HEK293 (cell line): ENCODE results near the gene FLVCR1.

ENCODE experiments used
- CTCF ChIA-PET: fragments of 350-600 bp; formaldehyde crosslinking; extraction: SDS; loops from one replicate; lab custom pipeline; 2021; ENCODE audit warnings: antibody characterized with exemption; lab: Yijun Ruan, JAX
- POLR2A ChIA-PET: fragments of 300-600 bp; formaldehyde crosslinking; extraction: SDS; loops from one replicate; lab custom pipeline; 2020; ENCODE audit warnings: antibody characterized with exemption, inconsistent platforms; lab: Yijun Ruan, JAX
- H3K27ac ChIP-seq: fragments of 200-500 bp; sonication (Bioruptor generic); 2 replicates; pipeline ENCODE4 v1.5.1; 2014; ENCODE audit warnings: low read depth, low read length, control low read depth, inconsistent platforms; ENCODE audit errors: extremely low read depth
- H3K36me3 ChIP-seq, 2 experiments: fragments of 200-500 bp in 1 of 2; sonication (Bioruptor generic) in 1 of 2; 1 replicate in 1 of 2; 2 replicates in 1 of 2; pipeline ENCODE4 v1.5.1; 2014 to 2017; ENCODE audit warnings: inconsistent platforms in 2 of 2, low read length in 2 of 2; ENCODE audit not compliant: control insufficient read depth in 2 of 2, insufficient read depth in 1 of 2
- H3K4me1 ChIP-seq: fragments of 200-500 bp; sonication (Bioruptor generic); 2 replicates; pipeline ENCODE4 v1.5.1; 2014; ENCODE audit warnings: mild to moderate bottlenecking, low read length, inconsistent platforms; ENCODE audit not compliant: control insufficient read depth, insufficient read depth
- H3K4me3 ChIP-seq: 2 replicates; pipeline ENCODE4 v1.5.1; 2011; ENCODE audit warnings: low read depth, mild to moderate bottlenecking, control low read depth, low read length, moderate library complexity
- H3K9me3 ChIP-seq: fragments of 200-500 bp; sonication (Bioruptor generic); 2 replicates; pipeline ENCODE4 v1.5.1; 2014; ENCODE audit warnings: low read depth, low read length, inconsistent platforms; ENCODE audit not compliant: control insufficient read depth, insufficient read depth
- BCL11B ChIP-seq: fragments of 450-650 bp; formaldehyde crosslinking; IDR thresholded peaks from 2 replicates; pipeline ENCODE4 v1.5.1; 2016; ENCODE audit warnings: low read depth, missing biosample characterization, missing genetic modification characterization
- GLIS1 ChIP-seq: fragments of 450-650 bp; formaldehyde crosslinking; IDR thresholded peaks from 2 replicates; pipeline ENCODE4 v1.5.1; 2016; ENCODE audit warnings: missing biosample characterization, missing genetic modification characterization
- GLIS2 ChIP-seq: fragments of 450-650 bp; formaldehyde crosslinking; IDR thresholded peaks from 2 replicates; pipeline ENCODE4 v1.5.1; 2016; ENCODE audit warnings: missing biosample characterization, missing genetic modification characterization
- KLF16 ChIP-seq: fragments of 450-650 bp; formaldehyde crosslinking; IDR thresholded peaks from 2 replicates; pipeline ENCODE4 v1.5.1; 2017; ENCODE audit warnings: missing biosample characterization, missing genetic modification characterization
- KLF17 ChIP-seq: fragments of 450-650 bp; formaldehyde crosslinking; IDR thresholded peaks from 2 replicates; pipeline ENCODE4 v1.5.1; 2016; ENCODE audit warnings: missing biosample characterization, missing genetic modification characterization
- OSR2 ChIP-seq: fragments of 450-650 bp; formaldehyde crosslinking; IDR thresholded peaks from 2 replicates; pipeline ENCODE4 v1.5.1; 2016; ENCODE audit warnings: missing biosample characterization, missing genetic modification characterization
- OVOL3 ChIP-seq: fragments of 450-650 bp; formaldehyde crosslinking; IDR thresholded peaks from 2 replicates; pipeline ENCODE4 v1.5.1; 2016; ENCODE audit warnings: missing biosample characterization, missing genetic modification characterization
- PATZ1 ChIP-seq: fragments of 450-650 bp; formaldehyde crosslinking; IDR thresholded peaks from 2 replicates; pipeline ENCODE4 v1.5.1; 2016; ENCODE audit warnings: missing biosample characterization, missing genetic modification characterization
- ZBTB1 ChIP-seq: fragments of 450-650 bp; formaldehyde crosslinking; IDR thresholded peaks from 2 replicates; pipeline ENCODE4 v1.5.1; 2016; ENCODE audit warnings: missing biosample characterization, missing genetic modification characterization
- ZBTB10 ChIP-seq: fragments of 450-650 bp; formaldehyde crosslinking; IDR thresholded peaks from 2 replicates; pipeline ENCODE4 v1.5.1; 2016; ENCODE audit warnings: missing biosample characterization, missing genetic modification characterization
- ZBTB20 ChIP-seq: fragments of 450-650 bp; formaldehyde crosslinking; IDR thresholded peaks from 2 replicates; pipeline ENCODE4 v1.5.1; 2016; ENCODE audit warnings: missing biosample characterization, missing genetic modification characterization
- ZBTB26 ChIP-seq: fragments of 450-650 bp; formaldehyde crosslinking; optimal IDR thresholded peaks from 2 replicates; pipeline ENCODE3; 2016; ENCODE audit warnings: missing biosample characterization, mild to moderate bottlenecking, missing genetic modification characterization
- ZBTB48 ChIP-seq: fragments of 450-650 bp; formaldehyde crosslinking; IDR thresholded peaks from 2 replicates; pipeline ENCODE4 v1.5.1; 2016; ENCODE audit warnings: missing biosample characterization, missing genetic modification characterization
- ZEB2 ChIP-seq: fragments of 450-650 bp; formaldehyde crosslinking; IDR thresholded peaks from 2 replicates; pipeline ENCODE4 v1.5.1; 2016; ENCODE audit warnings: missing biosample characterization, missing genetic modification characterization
- ZNF114 ChIP-seq: fragments of 450-650 bp; formaldehyde crosslinking; IDR thresholded peaks from 2 replicates; pipeline ENCODE4 v1.5.0; 2017; ENCODE audit warnings: missing biosample characterization, missing genetic modification characterization
- ZNF121 ChIP-seq: fragments of 450-650 bp; formaldehyde crosslinking; IDR thresholded peaks from 2 replicates; pipeline ENCODE4 v1.5.1; 2016; ENCODE audit warnings: missing biosample characterization, missing genetic modification characterization
- ZNF169 ChIP-seq: fragments of 450-650 bp; formaldehyde crosslinking; IDR thresholded peaks from 2 replicates; pipeline ENCODE4 v1.5.1; 2016; ENCODE audit warnings: missing biosample characterization, missing genetic modification characterization
- ZNF223 ChIP-seq: fragments of 450-650 bp; formaldehyde crosslinking; IDR thresholded peaks from 2 replicates; pipeline ENCODE4 v1.5.1; 2016; ENCODE audit warnings: missing biosample characterization, missing genetic modification characterization
- ZNF248 ChIP-seq: fragments of 450-650 bp; formaldehyde crosslinking; IDR thresholded peaks from 2 replicates; pipeline ENCODE4 v1.5.1; 2017; ENCODE audit warnings: missing biosample characterization, missing genetic modification characterization
- ZNF354C ChIP-seq: fragments of 450-650 bp; formaldehyde crosslinking; IDR thresholded peaks from 2 replicates; pipeline ENCODE4 v1.5.1; 2016; ENCODE audit warnings: missing biosample characterization, missing genetic modification characterization, low read depth, borderline replicate concordance
- ZNF423 ChIP-seq: fragments of 450-650 bp; formaldehyde crosslinking; IDR thresholded peaks from 2 replicates; pipeline ENCODE4 v1.5.1; 2016; ENCODE audit warnings: missing biosample characterization, missing genetic modification characterization
- ZNF514 ChIP-seq: fragments of 450-650 bp; formaldehyde crosslinking; IDR thresholded peaks from 2 replicates; pipeline ENCODE4 v1.5.1; 2016; ENCODE audit warnings: missing biosample characterization, missing genetic modification characterization
- ZNF549 ChIP-seq: fragments of 450-650 bp; IDR thresholded peaks from 2 replicates; pipeline ENCODE4 v1.5.1; 2018; ENCODE audit warnings: missing biosample characterization, missing genetic modification characterization, mild to moderate bottlenecking, inconsistent platforms, moderate library complexity
- ZNF555 ChIP-seq: fragments of 450-650 bp; formaldehyde crosslinking; conservative IDR thresholded peaks from 2 replicates; pipeline ENCODE4 v1.5.1; 2017; ENCODE audit warnings: missing biosample characterization, mild to moderate bottlenecking, missing genetic modification characterization, inconsistent platforms
- ZNF580 ChIP-seq: fragments of 450-650 bp; formaldehyde crosslinking; IDR thresholded peaks from 2 replicates; pipeline ENCODE4 v1.5.1; 2016; ENCODE audit warnings: missing biosample characterization, missing genetic modification characterization
- ZNF660 ChIP-seq: fragments of 450-650 bp; IDR thresholded peaks from 2 replicates; pipeline ENCODE4 v1.5.1; 2018; ENCODE audit warnings: missing biosample characterization, mild to moderate bottlenecking, missing genetic modification characterization
- ZNF692 ChIP-seq: fragments of 450-650 bp; formaldehyde crosslinking; IDR thresholded peaks from 2 replicates; pipeline ENCODE4 v1.5.1; 2016; ENCODE audit warnings: missing biosample characterization, missing genetic modification characterization
- ZNF768 ChIP-seq: fragments of 450-650 bp; formaldehyde crosslinking; IDR thresholded peaks from 2 replicates; pipeline ENCODE4 v1.5.1; 2018; ENCODE audit warnings: missing biosample characterization, mild to moderate bottlenecking, missing genetic modification characterization
- ZNF792 ChIP-seq: fragments of 450-650 bp; formaldehyde crosslinking; IDR thresholded peaks from 2 replicates; pipeline ENCODE4 v1.5.1; 2016; ENCODE audit warnings: missing biosample characterization, missing genetic modification characterization
- ZSCAN23 ChIP-seq: fragments of 450-650 bp; formaldehyde crosslinking; IDR thresholded peaks from 2 replicates; pipeline ENCODE4 v1.5.1; 2016; ENCODE audit warnings: missing biosample characterization, missing genetic modification characterization
- ZXDB ChIP-seq: fragments of 450-650 bp; formaldehyde crosslinking; IDR thresholded peaks from 2 replicates; pipeline ENCODE4 v1.5.1; 2016; ENCODE audit warnings: missing biosample characterization, missing genetic modification characterization

Gene FLVCR1

GRCh38 chr1:212857992-212858460 lies at the start of gene FLVCR1:
Gene FLVCR1, plus strand, starts transcription at chr1:212858275. Its CDS starts 178 bp downstream, at chr1:212858453.
- POLR2A ChIA-PET: interaction anchor here (0.6 to 1.6 kb wide), 24 partner anchors 9 to 1130 kb away, joined by 3 to 13 read pairs (median 4); partner anchors contain the start of genes ATF3, NSL1 and TATDN3
- Histone ChIP-seq H3K36me3 (peaks cover 5 to 18% of the 10 kb centered on the region in 2 experiments), H3K4me3 (peak within 1 kb of the TSS; percentile 81), H3K4me1 (peaks cover 5% of the 10 kb centered on the region; the same call in 1 of the 2 replicates), H3K27ac (peak within 1 kb of the TSS; percentile 84), H3K9me3 (no peaks in the 10 kb centered on the region)
- CTCF ChIA-PET: interaction anchor here (0.6 to 0.7 kb wide), 2 partner anchors 10 to 43 kb away, joined by 4 to 5 read pairs; partner anchors contain the start of gene SPATA45
- TF ChIP-seq ZNF354C (tag by site-specific recombination): no peak
- peak; percentile 39; the same call in 1 of the 2 replicates for TF ChIP-seq KLF17
- TF ChIP-seq ZNF580 (tag by site-specific recombination): 0 out of 2 replicates have a peak, but pooled peaks have one; percentile 32
- TF ChIP-seq ZXDB: peak; percentile 98
- peak; percentile 100 for TF ChIP-seq ZBTB26 (tag by site-specific recombination)
- peak; percentile 89; the same call in 1 of the 2 replicates for TF ChIP-seq GLIS2 (tag by site-specific recombination)
- TF ChIP-seq ZNF660 (tag by site-specific recombination): no peak
- peak; percentile 53; the same call in 1 of the 2 replicates for TF ChIP-seq BCL11B (tag by site-specific recombination)
- TF ChIP-seq ZNF514 (tag by site-specific recombination): no peak
- no peak for TF ChIP-seq ZNF768 (tag by site-specific recombination)
- peak; percentile 56; the same call in 1 of the 2 replicates for TF ChIP-seq GLIS1 (tag by site-specific recombination)
- no peak for TF ChIP-seq ZNF423 (tag by site-specific recombination)
- no peak for TF ChIP-seq ZNF549 (tag by site-specific recombination)
- TF ChIP-seq PATZ1 (tag by site-specific recombination): peak; percentile 85
- TF ChIP-seq ZNF121 (tag by site-specific recombination): no peak
- TF ChIP-seq OVOL3: no peak
- TF ChIP-seq ZNF692 (tag by site-specific recombination): peak; percentile 88
- TF ChIP-seq ZSCAN23: peak; percentile 19; the same call in 1 of the 2 replicates
- no peak for TF ChIP-seq ZBTB48 (tag by site-specific recombination)
- TF ChIP-seq KLF16 (tag by site-specific recombination): 0 out of 2 replicates have a peak, but pooled peaks have one; percentile 66
- TF ChIP-seq OSR2 (tag by site-specific recombination): peak; percentile 94
- no peak for TF ChIP-seq ZNF248 (tag by site-specific recombination)
- no peak for TF ChIP-seq ZNF792 (tag by site-specific recombination)
- no peak for TF ChIP-seq ZNF555 (tag by site-specific recombination)
- TF ChIP-seq ZNF169 (tag by site-specific recombination): no peak
- TF ChIP-seq ZBTB20 (tag by site-specific recombination): peak; percentile 96
- no peak for TF ChIP-seq ZNF114 (tag by site-specific recombination)
- TF ChIP-seq ZBTB10 (tag by site-specific recombination): peak; percentile 78; the same call in 1 of the 2 replicates
- TF ChIP-seq ZNF223 (tag by site-specific recombination): no peak
- peak; percentile 91 for TF ChIP-seq ZEB2
- no peak for TF ChIP-seq ZBTB1 (tag by site-specific recombination)
